GM18505 (cell line): ENCODE data around the gene ESYT1.
"Not testable (repeated sequence)": the region's sequence is repeated elsewhere in the genome, so short reads cannot be mapped to it uniquely, and the experiment has no call there.

Source experiments
- ATAC-seq: cut with Tn5 transposase; IDR thresholded peaks from one replicate; pipeline ENCODE4 v1.9.1; 2021; ENCODE audit not compliant: unreplicated experiment
- POLR2A ChIP-seq: IDR thresholded peaks from 4 replicates; pipeline ENCODE4 v1.6.1; 2011; ENCODE audit warnings: borderline replicate concordance; ENCODE audit not compliant: insufficient read depth, insufficient read length; ENCODE audit errors: extremely low read depth

Gene ESYT1

DNA sequence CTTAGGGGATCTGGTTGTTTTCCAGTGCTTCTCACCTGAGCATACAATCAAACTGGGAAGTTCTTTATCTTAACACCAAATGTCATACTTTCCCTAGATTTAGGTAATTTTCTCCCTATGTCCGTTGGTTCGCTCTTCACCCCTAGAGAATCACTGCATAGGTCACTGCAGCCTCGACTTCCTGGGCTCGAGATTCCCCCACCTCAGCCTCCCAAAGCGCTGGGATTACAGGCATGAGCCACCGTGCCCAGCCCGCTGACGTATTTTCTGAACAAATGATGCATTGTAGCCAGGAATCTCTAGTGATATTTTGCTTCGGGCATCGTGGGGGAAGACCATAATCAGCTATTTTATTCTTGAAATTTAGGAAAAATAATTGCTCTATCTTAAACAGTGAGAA lies 12.7 kb upstream of the ESYT1 start:
- ATAC-seq, result no peak
- no peak for TF ChIP-seq POLR2A

DNA sequence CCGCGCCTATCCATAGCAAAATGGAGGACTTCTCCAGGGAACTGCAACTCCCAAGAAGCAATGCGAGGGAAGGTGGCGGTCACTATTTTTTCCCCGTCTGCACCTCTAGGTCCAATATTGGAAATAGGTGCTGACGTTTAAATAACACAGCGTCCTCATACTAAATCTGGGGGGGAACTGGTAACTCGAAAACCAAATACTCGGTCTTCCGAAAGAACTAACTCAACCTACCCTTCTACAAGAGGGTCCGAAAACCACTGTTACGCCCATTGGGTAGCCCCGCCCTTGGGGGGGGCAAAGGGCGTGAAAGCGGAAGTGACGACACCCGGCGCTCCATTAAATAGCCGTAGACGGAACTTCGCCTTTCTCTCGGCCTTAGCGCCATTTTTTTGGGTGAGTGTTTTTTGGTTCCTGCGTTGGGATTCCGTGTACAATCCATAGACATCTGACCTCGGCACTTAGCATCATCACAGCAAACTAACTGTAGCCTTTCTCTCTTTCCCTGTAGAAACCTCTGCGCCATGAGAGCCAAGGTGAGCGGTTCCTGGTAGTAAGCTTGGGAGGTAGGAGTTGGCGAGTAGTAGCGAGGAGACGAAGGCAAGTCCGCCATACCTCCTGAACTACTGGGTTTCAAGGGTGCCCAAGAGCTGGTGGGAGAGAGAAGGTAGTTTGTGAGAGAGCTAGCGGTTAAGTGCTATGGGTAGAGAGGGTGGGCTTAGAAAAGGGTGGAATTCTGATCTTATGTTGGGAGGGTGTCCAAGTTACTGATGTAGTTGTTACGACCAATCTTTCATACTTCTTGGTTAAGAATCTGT lies 11.6 kb upstream of the ESYT1 start, which contains the start of gene RPL41:
Gene RPL41 (plus strand): TSS at position 367 of the 815 bp plus-strand sequence.
- peak; percentile 99 for TF ChIP-seq POLR2A
- ATAC-seq, result peak; percentile 40

DNA sequence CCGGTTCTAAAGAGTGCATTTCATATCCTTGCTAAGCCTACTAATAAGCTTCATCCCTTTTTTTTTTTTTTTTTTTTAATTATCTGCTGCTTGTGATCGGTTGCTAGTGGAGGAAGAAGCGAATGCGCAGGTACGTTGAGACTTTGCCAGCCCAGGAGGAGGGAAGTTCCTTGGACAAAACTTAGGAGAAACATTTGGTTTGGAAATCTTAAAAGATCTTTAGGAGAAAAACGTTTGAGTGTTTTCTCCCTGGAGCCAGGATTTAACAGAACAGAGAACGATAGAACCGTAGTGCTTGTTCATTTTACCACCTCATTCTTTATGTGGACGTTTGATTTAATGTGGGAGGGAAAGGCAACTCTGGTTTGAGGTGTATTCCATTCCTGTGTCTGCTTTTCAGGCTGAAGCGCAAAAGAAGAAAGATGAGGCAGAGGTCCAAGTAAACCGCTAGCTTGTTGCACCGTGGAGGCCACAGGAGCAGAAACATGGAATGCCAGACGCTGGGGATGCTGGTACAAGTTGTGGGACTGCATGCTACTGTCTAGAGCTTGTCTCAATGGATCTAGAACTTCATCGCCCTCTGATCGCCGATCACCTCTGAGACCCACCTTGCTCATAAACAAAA lies 10.9 kb upstream of the ESYT1 start:
- ATAC-seq, result not testable (repeated sequence)

DNA sequence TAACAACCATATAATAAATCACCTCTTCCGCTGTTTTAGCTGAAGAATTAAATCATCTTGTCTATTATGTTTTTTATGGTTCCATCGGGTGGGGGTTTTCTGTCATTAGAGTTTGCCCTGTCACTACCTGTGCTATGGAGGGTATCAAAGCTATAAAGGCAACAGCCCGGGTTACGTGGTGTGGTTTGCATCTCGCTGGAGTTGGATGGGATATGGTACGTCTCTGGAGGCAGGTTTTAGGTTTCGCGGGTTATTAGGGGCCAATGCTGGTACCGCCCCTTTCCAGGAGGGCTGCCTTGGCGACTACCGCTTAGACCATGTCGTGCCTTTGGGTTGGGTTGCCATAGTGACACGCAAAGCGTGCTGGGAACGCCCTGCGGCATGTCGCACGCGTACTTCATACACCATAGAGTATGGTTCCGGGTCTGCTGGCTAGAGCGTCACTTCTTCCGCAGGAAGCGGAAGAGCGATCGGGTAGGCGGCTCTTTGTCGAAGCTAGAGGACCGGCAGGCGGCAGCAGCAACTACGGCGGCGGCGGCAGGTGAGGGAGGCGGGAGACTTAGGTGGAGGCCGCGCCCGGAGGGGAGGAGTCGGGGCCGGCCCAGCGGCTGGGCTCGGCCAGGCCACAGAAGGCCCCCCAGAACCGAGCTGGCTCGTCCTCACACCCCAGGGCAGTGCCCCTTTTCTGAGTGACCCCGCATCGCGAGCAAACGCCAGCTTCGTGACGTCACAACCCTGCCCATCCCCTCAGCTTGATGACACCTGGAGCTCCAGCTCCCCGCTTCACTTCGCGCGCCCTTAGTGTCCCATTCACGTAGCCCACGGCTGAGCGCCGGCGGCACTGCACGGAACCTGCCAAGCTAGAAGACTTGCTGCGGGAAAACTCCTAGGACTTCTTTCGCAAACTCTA lies 10.0 kb upstream of the ESYT1 start, which contains the start of gene ZC3H10:
Gene ZC3H10 (plus strand): TSS at position 489 of the 910 bp plus-strand sequence. CDS start 2,297 bp downstream, outside the sequence.
- TF ChIP-seq POLR2A, result peak; percentile 98
- ATAC-seq, result peak; percentile 72

- no peak for TF ChIP-seq POLR2A
- peak; percentile 5 for ATAC-seq
Observed at GRCh38 chr12:56118688-56119357, 9.2 kb upstream of the ESYT1 start.

- ATAC-seq, result no peak
- no peak for TF ChIP-seq POLR2A
Observed at GRCh38 chr12:56119361-56119796, 8.7 kb upstream of the ESYT1 start.

- no peak for ATAC-seq
- TF ChIP-seq POLR2A, result no peak
Observed at GRCh38 chr12:56120158-56120846, 7.8 kb upstream of the ESYT1 start.

DNA sequence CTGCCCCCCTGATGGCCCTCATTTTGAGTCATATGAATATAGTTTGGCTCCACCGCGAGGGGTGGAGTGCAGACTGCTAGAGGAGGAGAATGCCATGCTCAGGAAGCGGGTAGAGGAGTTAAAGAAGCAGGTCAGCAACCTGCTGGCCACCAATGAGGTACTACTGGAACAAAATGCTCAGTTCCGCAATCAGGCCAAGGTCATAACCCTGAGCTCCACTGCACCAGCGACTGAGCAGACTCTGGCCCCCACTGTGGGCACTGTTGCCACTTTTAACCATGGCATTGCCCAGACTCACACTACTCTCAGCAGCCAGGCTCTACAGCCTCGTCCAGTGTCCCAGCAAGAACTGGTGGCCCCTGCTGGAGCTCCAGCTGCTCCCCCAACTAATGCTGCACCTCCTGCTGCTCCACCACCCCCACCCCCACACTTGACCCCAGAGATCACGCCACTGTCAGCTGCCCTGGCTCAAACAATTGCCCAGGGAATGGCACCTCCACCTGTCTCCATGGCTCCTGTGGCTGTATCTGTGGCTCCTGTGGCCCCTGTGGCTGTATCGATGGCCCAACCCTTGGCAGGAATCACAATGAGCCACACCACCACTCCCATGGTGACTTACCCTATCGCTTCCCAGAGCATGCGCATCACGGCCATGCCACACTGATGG lies 6.7 kb upstream of the ESYT1 start:
- no peak for ATAC-seq
- TF ChIP-seq POLR2A, result no peak

- TF ChIP-seq POLR2A, result no peak
- no peak for ATAC-seq
Observed at GRCh38 chr12:56122637-56123036, 5.4 kb upstream of the ESYT1 start.

GRCh38 chr12:56124133-56124532 lies 3.9 kb upstream of the ESYT1 start:
- ATAC-seq, result no peak
- TF ChIP-seq POLR2A, result no peak

GRCh38 chr12:56126732-56127239 lies 1.3 kb upstream of the ESYT1 start:
- TF ChIP-seq POLR2A, result no peak
- no peak for ATAC-seq
